K562 (cell line): Measurements from ENCODE around the gene CD300A. TPM values are rescaled to one million over a fixed set of nuclear protein-coding genes. Genes with fewer than 3 reads are reported as not detected.

Experiments
- ATAC-seq: fragments of 200-7000 bp; cut with Tn5 transposase; 3 replicates; pipeline ENCODE4 v1.9.1; 2020; ENCODE audit warnings: moderate library complexity
- BruUV-seq: library from RNA; stranded (reverse); fragments of 400-500 nt; replicated peaks from 2 replicates; lab custom pipeline; 2021; lab: Mats Ljungman, UMichigan
- CTCF ChIA-PET: fragments of 300-600 bp; formaldehyde crosslinking; extraction: SDS; loops from one replicate; lab custom pipeline; 2021; ENCODE audit warnings: low intra/inter-chr PET ratio; lab: Yijun Ruan, JAX
- POLR2A ChIA-PET: fragments of 300-600, 350-650 bp; sonication (Branson Sonifier 250); formaldehyde crosslinking; extraction: SDS; loops from one replicate; lab custom pipeline; 2021; ENCODE audit warnings: antibody characterized with exemption, inconsistent platforms; lab: Yijun Ruan, JAX
- DNase-seq, 4 experiments: peaks; one replicate each; pipeline versions ENCODE4 v3.0.0 to v3.0.0-alpha.2; 2011 to 2018; ENCODE audit warnings: low spot score in 3 of 4, mixed read lengths in 3 of 4; ENCODE audit errors: extremely low read depth in 1 of 4
- FAIRE-seq: peaks from 2 replicates; lab custom pipeline; 2011; peaks lifted over from hg19 to GRCh38; lab: Jason Lieb, UNC
- H2AFZ ChIP-seq: 2 replicates; pipeline ENCODE4 v1.6.0; 2011; ENCODE audit warnings: low read depth, low read length, control low read depth, inconsistent platforms
- H3K27ac ChIP-seq: fragments of 200-600 bp; 3 replicates; pipeline ENCODE4 v1.8.0; 2011; ENCODE audit warnings: low read depth, mild to moderate bottlenecking, control low read depth, inconsistent platforms, low read length, moderate library complexity, mixed read lengths; ENCODE audit errors: extremely low read depth
- H3K27me3 ChIP-seq, 2 experiments: fragments of 300-600 bp in 1 of 2; 2 replicates in 1 of 2; 3 replicates in 1 of 2; pipeline versions ENCODE4 v1.6.0 to v1.8.0; 2011; ENCODE audit warnings: inconsistent platforms in 2 of 2, low read length in 2 of 2, mild to moderate bottlenecking in 1 of 2, mixed read lengths in 1 of 2, moderate library complexity in 1 of 2; ENCODE audit not compliant: control insufficient read depth in 2 of 2, insufficient read depth in 2 of 2
- H3K36me3 ChIP-seq: fragments of 300-600 bp; 3 replicates; pipeline ENCODE4 v1.8.0; 2011; ENCODE audit warnings: mild to moderate bottlenecking, low read length, inconsistent platforms; ENCODE audit not compliant: control insufficient read depth, insufficient read depth
- H3K4me1 ChIP-seq, 2 experiments: fragments of 200-600 bp in 1 of 2; replicated peaks in 1 of 2; 2 replicates in 1 of 2; 3 replicates in 1 of 2; pipeline versions ENCODE4 v1.5.1 to v1.8.0; 2011; ENCODE audit warnings: inconsistent platforms in 2 of 2, low read length in 2 of 2, mild to moderate bottlenecking in 1 of 2, mixed read lengths in 1 of 2, moderate library complexity in 1 of 2; ENCODE audit not compliant: control insufficient read depth in 2 of 2, insufficient read depth in 2 of 2
- H3K4me2 ChIP-seq: 2 replicates; pipeline ENCODE4 v1.6.1; 2011; ENCODE audit warnings: low read length, control low read depth, inconsistent platforms, mixed read lengths; ENCODE audit not compliant: insufficient read depth
- H3K4me3 ChIP-seq: fragments of 200-600 bp; sonication (generic), shearing (Covaris generic); 2 replicates; pipeline ENCODE4 v1.5.1; 2016; ENCODE audit warnings: control low read depth, inconsistent platforms
- H3K79me2 ChIP-seq: fragments of 200-600 bp; 3 replicates; pipeline ENCODE4 v1.8.0; 2011; ENCODE audit warnings: low read length, inconsistent platforms; ENCODE audit not compliant: control insufficient read depth, insufficient read depth
- H3K9ac ChIP-seq, 2 experiments: 2 replicates each; pipeline versions ENCODE4 v1.6.0 to v1.6.1; 2011; ENCODE audit warnings: low read depth in 2 of 2, low read length in 2 of 2, control low read depth in 1 of 2, inconsistent platforms in 1 of 2, mild to moderate bottlenecking in 1 of 2, mixed read lengths in 1 of 2; ENCODE audit not compliant: insufficient read depth in 1 of 2
- H3K9me1 ChIP-seq: one replicate; pipeline ENCODE4 v1.6.0; 2011; ENCODE audit warnings: inconsistent platforms, mild to moderate bottlenecking, low read length, moderate library complexity; ENCODE audit not compliant: control insufficient read depth, insufficient read depth
- H3K9me3 ChIP-seq: replicated peaks from 2 replicates; pipeline ENCODE4 v1.5.1; 2011; ENCODE audit warnings: low read depth, low read length, inconsistent platforms; ENCODE audit not compliant: control insufficient read depth, insufficient read depth
- H4K20me1 ChIP-seq: replicated peaks from 2 replicates; pipeline ENCODE4 v1.6.1; 2011; ENCODE audit warnings: low read length, inconsistent platforms, mixed read lengths; ENCODE audit not compliant: control insufficient read depth, insufficient read depth
- CREBBP ChIP-seq: IDR thresholded peaks from one replicate; pipeline ENCODE4 v1.6.1; 2012; ENCODE audit warnings: low read depth, mild to moderate bottlenecking, control low read depth, inconsistent platforms, low read length
- MTF1 ChIP-seq: fragments of 250-450 bp; sonication (Bioruptor Pico); IDR thresholded peaks from 2 replicates; pipeline ENCODE4 v1.9.0; 2021; ENCODE audit warnings: moderate library complexity, mild to moderate bottlenecking, inconsistent platforms, borderline replicate concordance
- RFX7 ChIP-seq: fragments of 250-450 bp; sonication (Bioruptor Pico); IDR thresholded peaks from 2 replicates; pipeline ENCODE4 v1.5.1; 2021; ENCODE audit warnings: mild to moderate bottlenecking
- SMAD4 ChIP-seq: fragments of 250-450 bp; sonication (Bioruptor Pico); conservative IDR thresholded peaks from 2 replicates; pipeline ENCODE4 v1.8.0; 2021; ENCODE audit warnings: inconsistent platforms, mild to moderate bottlenecking, moderate library complexity
- SMARCE1 ChIP-seq: fragments of 450-650 bp; IDR thresholded peaks from 2 replicates; pipeline ENCODE4 v1.7.1; 2016; ENCODE audit warnings: mild to moderate bottlenecking
- SRSF1 ChIP-seq: fragments of 200-400 bp; formaldehyde crosslinking; IDR thresholded peaks from 2 replicates; pipeline ENCODE4 v1.6.1; 2017; ENCODE audit warnings: mild to moderate bottlenecking, low read depth, low read length, moderate library complexity
- SUPT5H ChIP-seq: fragments of 450-650 bp; IDR thresholded peaks from 2 replicates; pipeline ENCODE4 v1.6.1; 2016
- ZNF224 ChIP-seq: sonication (generic); formaldehyde crosslinking; IDR thresholded peaks from 2 replicates; pipeline ENCODE4 v1.8.0; 2022; ENCODE audit warnings: mild to moderate bottlenecking, missing genetic modification reagents
- WGBS: fragments of 100-300 bp; shearing (Covaris generic); methylation state at CpG from one replicate; pipeline ENCODE4 v1.1.6; 2016; ENCODE audit warnings: low coverage, mixed read lengths; ENCODE audit not compliant: insufficient coverage; ENCODE audit errors: missing lambda C conversion rate; 5-methylcytosine and 5-hydroxymethylcytosine counted together
- in situ Hi-C: fragments of 300-500 bp; cut with MboI; formaldehyde crosslinking; loops from 4 replicates; pipeline ENCODE4 v1.15.0; 2018; ENCODE audit warnings: inconsistent platforms, mixed read lengths
- intact Hi-C: fragments of 100-400 bp; cut with micrococcal nuclease; formaldehyde crosslinking; loops from 2 replicates; pipeline ENCODE4 v1.14.2; 2022
- polyA plus RNA-seq, 8 experiments: library from polyadenylated mRNA; depleted of rRNA in 4 of 8; stranded (reverse) in 5 of 8; unstranded in 3 of 8; fragments of >200 nt; fragmentation: Nextera tagmentation in 2 of 8; fragmentation: Illumina TruSeq in 1 of 8; extraction: Ambion mirVana in 2 of 8; extraction: Trizol in 1 of 8; gene quantifications; 2 replicates each; pipeline versions ENCODE4 v1.2.1 to v1.2.3, GENCODE V29; 2011 to 2014; ENCODE audit warnings: inconsistent platforms in 1 of 8, missing spikeins in 1 of 8
- total RNA-seq, 7 experiments: library from RNA; depleted of rRNA in 6 of 7; stranded (reverse); fragments of >200 nt in 6 of 7; fragmentation: Illumina TruSeq in 2 of 7; extraction: Trizol in 2 of 7; gene quantifications; 2 replicates each; pipeline versions ENCODE4 v1.2.1 to v1.2.3, GENCODE V29; 2011 to 2021; ENCODE audit warnings: low replicate concordance in 1 of 7

Gene CD300A
- total and polyA plus RNA-seq, 9 of the 15 experiments (the other 6 are each of a cell fraction or from before 2014, with no cell fraction given): 0.21 to 1.7 (median 0.41) TPM; not detected in 1

GRCh38 chr17:74512624-74513091, 46.2 kb downstream of the CD300A start:
- FAIRE-seq (no peak), DNase-seq (no peak), ATAC-seq (no peak)
- H3K36me3 ChIP-seq: no peaks in the 10 kb centered on the region; the same call in 2 of the 3 replicates
- no peaks in the 10 kb centered on the region for H4K20me1 ChIP-seq
- H3K9ac ChIP-seq: no peak overlapping the region
- peaks cover 13% of the 10 kb centered on the region for H3K9me3 ChIP-seq
- no peaks in the 10 kb centered on the region for H3K27me3 ChIP-seq
- ChIA-PET CTCF (no interaction called here), POLR2A (interaction anchor here (0.6 to 2.2 kb wide), 2 partner anchors 11 to 272 kb away, joined by 3 to 5 read pairs; no protein-coding TSS in a partner anchor)
- H3K27ac ChIP-seq: no peak overlapping the region
- intact Hi-C loops: no loop called here
- no peak overlapping the region for H3K4me3 ChIP-seq
- no peaks in the 10 kb centered on the region for H3K4me1 ChIP-seq
- no peak overlapping the region for H3K4me2 ChIP-seq
- TF ChIP-seq ZNF224 (CRISPR knock-in tag) (no peak), SRSF1 (no peak), SUPT5H (no peak), CREBBP (no peak), SMARCE1 (no peak), MTF1 (CRISPR knock-in tag) (no peak), SMAD4 (CRISPR knock-in tag) (no peak), RFX7 (CRISPR knock-in tag) (no peak)
- no peak overlapping the region for H2AFZ ChIP-seq
- no peaks in the 10 kb centered on the region for H3K79me2 ChIP-seq
- in situ Hi-C loops: no loop called here
- WGBS: 1% methylated on average over 7 of the region's 7 CpGs
- H3K9me1 ChIP-seq: no peaks in the 10 kb centered on the region
- no TSS peak for BruUV-seq
